ENCODE measurements around the gene CDC42EP5.

Gene CDC42EP5

GRCh38 chr19:54440641-54441040, 32.5 kb downstream of the CDC42EP5 start:
- no peak for DNase-seq (ENCODE audit: low spot score)
- TF ChIP-seq, protein P1, sequence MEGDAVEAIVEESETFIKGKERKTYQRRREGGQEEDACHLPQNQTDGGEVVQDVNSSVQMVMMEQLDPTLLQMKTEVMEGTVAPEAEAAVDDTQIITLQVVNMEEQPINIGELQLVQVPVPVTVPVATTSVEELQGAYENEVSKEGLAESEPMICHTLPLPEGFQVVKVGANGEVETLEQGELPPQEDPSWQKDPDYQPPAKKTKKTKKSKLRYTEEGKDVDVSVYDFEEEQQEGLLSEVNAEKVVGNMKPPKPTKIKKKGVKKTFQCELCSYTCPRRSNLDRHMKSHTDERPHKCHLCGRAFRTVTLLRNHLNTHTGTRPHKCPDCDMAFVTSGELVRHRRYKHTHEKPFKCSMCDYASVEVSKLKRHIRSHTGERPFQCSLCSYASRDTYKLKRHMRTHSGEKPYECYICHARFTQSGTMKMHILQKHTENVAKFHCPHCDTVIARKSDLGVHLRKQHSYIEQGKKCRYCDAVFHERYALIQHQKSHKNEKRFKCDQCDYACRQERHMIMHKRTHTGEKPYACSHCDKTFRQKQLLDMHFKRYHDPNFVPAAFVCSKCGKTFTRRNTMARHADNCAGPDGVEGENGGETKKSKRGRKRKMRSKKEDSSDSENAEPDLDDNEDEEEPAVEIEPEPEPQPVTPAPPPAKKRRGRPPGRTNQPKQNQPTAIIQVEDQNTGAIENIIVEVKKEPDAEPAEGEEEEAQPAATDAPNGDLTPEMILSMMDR (IDR thresholded peaks at IDR 0.05; ENCODE audit: extremely low read depth, missing control alignments) = no peak

DNA sequence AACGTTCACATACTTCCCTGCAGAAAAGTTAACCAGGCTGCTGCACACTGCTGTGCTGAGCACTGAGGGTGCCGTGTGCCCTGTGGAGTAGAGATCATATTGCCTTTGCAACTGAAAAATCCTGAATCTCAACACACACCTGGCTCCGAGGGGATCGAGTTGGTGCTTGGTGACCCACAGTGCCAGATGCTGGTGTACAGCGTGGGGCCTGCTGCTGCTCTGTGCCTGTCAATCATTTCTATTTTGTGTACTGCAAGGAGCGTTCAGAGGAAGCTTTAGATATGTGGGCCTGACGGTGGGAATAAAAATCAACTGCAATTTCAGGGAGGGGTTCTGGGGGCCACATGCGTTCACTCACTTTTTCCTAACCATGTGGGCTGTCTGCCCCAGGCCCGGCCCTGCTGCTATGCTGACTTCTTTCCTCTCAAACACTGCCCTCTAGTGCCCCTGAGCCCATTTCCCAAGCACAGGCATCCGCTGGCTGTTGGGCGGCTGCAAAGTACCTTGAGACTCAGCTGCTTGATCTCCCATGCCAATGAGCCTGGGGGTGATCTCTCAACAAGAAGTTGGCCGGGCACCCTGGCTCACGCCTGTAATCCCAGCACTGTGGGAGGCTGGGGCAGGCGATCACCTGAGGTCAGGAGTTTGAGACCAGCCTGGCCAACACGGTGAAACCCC, 33.8 kb downstream of the CDC42EP5 start:
- DNase-seq (ENCODE audit: low spot score) = no peak
- TF ChIP-seq, protein P1 (IDR thresholded peaks at IDR 0.05; ENCODE audit: extremely low read depth, missing control alignments) = no peak

GRCh38 chr19:54436628-54437252, 36.4 kb downstream of the CDC42EP5 start:
- no peak for DNase-seq (ENCODE audit: low spot score)
- TF ChIP-seq, protein P1 (IDR thresholded peaks at IDR 0.05; ENCODE audit: extremely low read depth, missing control alignments) = no peak

DNA sequence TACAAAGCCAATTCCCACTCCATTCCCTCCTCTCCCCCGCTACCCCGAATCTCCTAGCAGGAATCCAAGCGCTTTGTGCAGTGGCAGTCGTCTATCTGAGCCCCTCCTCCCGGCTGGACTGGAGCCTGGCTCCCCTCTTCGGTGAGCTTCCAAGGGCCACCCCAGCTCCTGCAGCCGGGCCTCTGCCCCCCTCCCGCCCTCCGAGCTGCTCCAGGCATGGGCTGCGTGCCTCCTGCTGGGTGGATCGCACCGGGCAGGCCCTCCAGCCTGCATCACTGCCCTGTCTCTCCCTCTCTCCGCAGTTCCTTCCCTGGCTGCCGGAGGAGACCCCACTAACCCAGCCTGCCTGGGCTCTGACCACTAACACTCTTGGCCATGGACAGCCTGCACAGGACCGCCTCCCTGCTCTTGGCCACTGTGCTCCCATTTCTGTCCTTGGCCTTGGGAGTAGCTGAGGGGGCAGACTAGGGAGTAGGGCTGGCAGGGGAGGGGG, 37.0 kb downstream of the CDC42EP5 start:
- TF ChIP-seq, protein P1 (IDR thresholded peaks at IDR 0.05; ENCODE audit: extremely low read depth, missing control alignments) = no peak
- DNase-seq (ENCODE audit: low spot score) = no peak

DNA sequence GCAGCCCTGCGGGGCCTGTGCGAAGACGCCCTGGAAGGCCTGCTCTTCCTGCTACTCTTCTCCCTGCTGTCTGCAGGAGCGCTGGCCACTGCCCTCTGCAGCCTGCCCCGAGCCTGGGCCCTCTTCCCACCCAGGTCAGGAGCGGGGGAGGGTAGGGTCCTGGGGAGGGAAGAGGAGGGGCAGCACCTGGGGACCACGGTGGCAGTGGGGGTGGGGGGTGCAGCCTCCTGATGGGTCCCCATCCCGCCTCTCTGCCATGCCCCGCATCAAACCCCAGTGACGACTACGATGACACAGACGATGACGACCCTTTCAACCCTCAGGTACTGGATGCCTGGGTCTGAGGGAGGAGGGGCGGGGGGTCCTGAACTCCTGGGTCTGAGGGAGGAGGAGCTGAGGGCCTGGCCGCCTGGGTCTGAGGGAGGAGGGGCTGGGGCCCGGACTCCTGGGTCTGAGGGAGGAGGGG, 37.5 kb downstream of the CDC42EP5 start:
- DNase-seq (ENCODE audit: low spot score) = no peak
- TF ChIP-seq, protein P1 (IDR thresholded peaks at IDR 0.05; ENCODE audit: extremely low read depth, missing control alignments) = no peak

GRCh38 chr19:54434873-54435214, 38.3 kb downstream of the CDC42EP5 start:
- DNase-seq (ENCODE audit: low spot score) = no peak
- TF ChIP-seq, protein P1 (IDR thresholded peaks at IDR 0.05; ENCODE audit: extremely low read depth, missing control alignments) = no peak

DNA sequence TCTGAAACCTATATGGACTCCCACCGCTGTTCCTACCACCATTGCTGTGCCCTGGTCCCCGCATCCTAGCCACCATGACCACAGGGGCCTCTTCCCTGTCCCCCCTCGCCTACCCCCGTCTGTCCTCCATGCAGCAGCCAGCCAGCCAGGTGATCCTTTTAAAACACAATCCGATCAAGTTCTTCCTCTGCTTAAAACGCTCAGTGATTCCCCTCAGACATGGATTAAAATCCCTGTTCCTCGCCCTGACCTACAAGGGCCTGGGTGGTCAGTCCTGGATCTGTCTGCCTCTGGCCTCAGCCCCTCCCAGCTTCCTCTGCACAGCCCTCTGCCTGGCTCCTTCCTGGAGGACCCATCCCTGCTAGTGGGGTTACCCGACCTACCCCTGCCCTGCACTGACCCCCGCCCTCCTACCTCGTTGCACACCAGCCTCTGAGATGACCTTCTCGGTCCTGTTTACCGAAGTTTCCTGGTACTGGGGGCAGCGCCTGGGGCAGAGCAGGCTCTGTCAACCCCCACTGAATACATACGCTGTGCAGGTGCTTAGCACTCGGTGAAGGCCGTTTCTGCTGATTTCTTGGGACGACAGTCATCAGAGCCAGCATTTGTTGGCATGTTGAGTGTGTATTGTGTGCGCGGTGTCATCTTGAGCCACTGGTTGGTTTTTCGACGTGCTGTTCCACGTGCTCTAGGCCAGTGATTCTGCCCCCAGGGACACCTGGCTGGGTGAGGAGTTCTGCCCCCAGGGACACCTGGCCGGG, 38.8 kb downstream of the CDC42EP5 start:
- DNase-seq (ENCODE audit: low spot score) = no peak
- TF ChIP-seq, protein P1 (IDR thresholded peaks at IDR 0.05; ENCODE audit: extremely low read depth, missing control alignments) = no peak

Measured in GM20000 (cell line).